HEK293 (cell line): Measurements from ENCODE around the gene LHX5.
A peak's percentile ranks its signal among the peaks of the same experiment; 100 is the strongest.

Experiments used
- BCL11A ChIP-seq: fragments of 450-650 bp; formaldehyde crosslinking; IDR thresholded peaks from 2 replicates; pipeline ENCODE4 v1.5.1; 2016; ENCODE audit warnings: low read depth, missing biosample characterization, missing genetic modification characterization
- GLIS1 ChIP-seq: fragments of 450-650 bp; formaldehyde crosslinking; IDR thresholded peaks from 2 replicates; pipeline ENCODE4 v1.5.1; 2016; ENCODE audit warnings: missing biosample characterization, missing genetic modification characterization
- HOXD13 ChIP-seq: sonication (generic); formaldehyde crosslinking; IDR thresholded peaks from 2 replicates; pipeline ENCODE4 v1.8.0; 2022; ENCODE audit warnings: missing genetic modification reagents, borderline replicate concordance
- OSR2 ChIP-seq: fragments of 450-650 bp; formaldehyde crosslinking; IDR thresholded peaks from 2 replicates; pipeline ENCODE4 v1.5.1; 2016; ENCODE audit warnings: missing biosample characterization, missing genetic modification characterization
- PRDM1 ChIP-seq: fragments of 450-650 bp; formaldehyde crosslinking; IDR thresholded peaks from 2 replicates; pipeline ENCODE4; 2016; ENCODE audit warnings: missing biosample characterization, missing genetic modification characterization
- SP3 ChIP-seq: fragments of 450-650 bp; formaldehyde crosslinking; IDR thresholded peaks from 2 replicates; pipeline ENCODE4 v1.5.1; 2016; ENCODE audit warnings: missing biosample characterization, missing genetic modification characterization
- SP7 ChIP-seq: fragments of 450-650 bp; formaldehyde crosslinking; IDR thresholded peaks from 2 replicates; pipeline ENCODE4 v1.5.1; 2016; ENCODE audit warnings: missing biosample characterization, missing genetic modification characterization
- YY1 ChIP-seq: fragments of 450-650 bp; formaldehyde crosslinking; IDR thresholded peaks from 2 replicates; pipeline ENCODE4 v1.5.1; 2018; ENCODE audit warnings: missing biosample characterization, missing genetic modification characterization
- ZBTB1 ChIP-seq: fragments of 450-650 bp; formaldehyde crosslinking; IDR thresholded peaks from 2 replicates; pipeline ENCODE4 v1.5.1; 2016; ENCODE audit warnings: missing biosample characterization, missing genetic modification characterization
- ZBTB8A ChIP-seq: fragments of 450-650 bp; formaldehyde crosslinking; IDR thresholded peaks from 2 replicates; pipeline ENCODE4 v1.5.1; 2016; ENCODE audit warnings: missing biosample characterization, missing genetic modification characterization
- ZFHX2 ChIP-seq: fragments of 450-650 bp; formaldehyde crosslinking; conservative IDR thresholded peaks from 2 replicates; pipeline ENCODE4 v1.5.1; 2016; ENCODE audit warnings: missing biosample characterization, missing genetic modification characterization
- ZNF114 ChIP-seq: fragments of 450-650 bp; formaldehyde crosslinking; IDR thresholded peaks from 2 replicates; pipeline ENCODE4 v1.5.0; 2017; ENCODE audit warnings: missing biosample characterization, missing genetic modification characterization
- ZNF138 ChIP-seq: fragments of 450-650 bp; formaldehyde crosslinking; IDR thresholded peaks from 2 replicates; pipeline ENCODE4 v1.5.1; 2016; ENCODE audit warnings: missing biosample characterization, missing genetic modification characterization, borderline replicate concordance
- ZNF140 ChIP-seq: fragments of 450-650 bp; formaldehyde crosslinking; IDR thresholded peaks from 2 replicates; pipeline ENCODE4 v1.5.1; 2016; ENCODE audit warnings: missing biosample characterization, missing genetic modification characterization
- ZNF146 ChIP-seq: fragments of 450-650 bp; formaldehyde crosslinking; IDR thresholded peaks from 2 replicates; pipeline ENCODE4 v1.5.1; 2016; ENCODE audit warnings: missing biosample characterization, missing genetic modification characterization
- ZNF16 ChIP-seq: fragments of 450-650 bp; formaldehyde crosslinking; IDR thresholded peaks from 2 replicates; pipeline ENCODE4 v1.5.1; 2016; ENCODE audit warnings: low read depth, missing biosample characterization, missing genetic modification characterization
- ZNF175 ChIP-seq: fragments of 450-650 bp; formaldehyde crosslinking; IDR thresholded peaks from 2 replicates; pipeline ENCODE4 v1.5.1; 2016; ENCODE audit warnings: missing biosample characterization, missing genetic modification characterization
- ZNF23 ChIP-seq: fragments of 450-650 bp; formaldehyde crosslinking; IDR thresholded peaks from 2 replicates; pipeline ENCODE4 v1.5.1; 2016; ENCODE audit warnings: missing biosample characterization, missing genetic modification characterization, borderline replicate concordance
- ZNF274 ChIP-seq, 2 experiments: fragments of 200-500 bp in 1 of 2; fragments of 450-650 bp in 1 of 2; sonication (Bioruptor generic) in 1 of 2; formaldehyde crosslinking in 1 of 2; IDR thresholded peaks; 2 replicates each; pipeline versions ENCODE4 v1.5.1 to v1.6.1; 2014 to 2016; ENCODE audit warnings: borderline replicate concordance in 1 of 2, inconsistent platforms in 1 of 2, low read length in 1 of 2, missing biosample characterization in 1 of 2, missing genetic modification characterization in 1 of 2
- ZNF473 ChIP-seq: fragments of 450-650 bp; formaldehyde crosslinking; IDR thresholded peaks from 2 replicates; pipeline ENCODE4 v1.5.1; 2017; ENCODE audit warnings: missing biosample characterization, missing genetic modification characterization
- ZNF48 ChIP-seq: fragments of 450-650 bp; formaldehyde crosslinking; IDR thresholded peaks from 2 replicates; pipeline ENCODE4 v1.5.1; 2016; ENCODE audit warnings: missing biosample characterization, missing genetic modification characterization
- ZNF501 ChIP-seq: fragments of 450-650 bp; formaldehyde crosslinking; IDR thresholded peaks from 2 replicates; pipeline ENCODE4 v1.5.1; 2016; ENCODE audit warnings: missing biosample characterization, missing genetic modification characterization
- ZNF555 ChIP-seq: fragments of 450-650 bp; formaldehyde crosslinking; conservative IDR thresholded peaks from 2 replicates; pipeline ENCODE4 v1.5.1; 2017; ENCODE audit warnings: missing biosample characterization, mild to moderate bottlenecking, missing genetic modification characterization, inconsistent platforms
- ZNF610 ChIP-seq: fragments of 450-650 bp; formaldehyde crosslinking; IDR thresholded peaks from 2 replicates; pipeline ENCODE4 v1.5.1; 2016; ENCODE audit warnings: missing biosample characterization, missing genetic modification characterization, borderline replicate concordance
- ZNF626 ChIP-seq: fragments of 450-650 bp; sonication (Bioruptor Pico); formaldehyde crosslinking; IDR thresholded peaks from 2 replicates; pipeline ENCODE4 v1.5.1; 2018; ENCODE audit warnings: missing biosample characterization, missing genetic modification characterization, inconsistent platforms
- ZNF654 ChIP-seq: fragments of 450-650 bp; formaldehyde crosslinking; IDR thresholded peaks from 2 replicates; pipeline ENCODE4 v1.5.1; 2016; ENCODE audit warnings: low read depth, missing biosample characterization, missing genetic modification characterization
- ZNF658 ChIP-seq: fragments of 450-650 bp; formaldehyde crosslinking; IDR thresholded peaks from 2 replicates; pipeline ENCODE4; 2016; ENCODE audit warnings: missing biosample characterization, missing genetic modification characterization
- ZNF664 ChIP-seq: fragments of 450-650 bp; formaldehyde crosslinking; IDR thresholded peaks from 2 replicates; pipeline ENCODE4 v1.5.1; 2016; ENCODE audit warnings: missing biosample characterization, missing genetic modification characterization
- ZNF747 ChIP-seq: fragments of 450-650 bp; formaldehyde crosslinking; IDR thresholded peaks from 2 replicates; pipeline ENCODE4 v1.5.1; 2016; ENCODE audit warnings: missing biosample characterization, missing genetic modification characterization
- TF ChIP-seq, protein P1 (sequence below): fragments of 450-650 bp; formaldehyde crosslinking; IDR thresholded peaks from 2 replicates; pipeline ENCODE4 v1.5.1; 2016; ENCODE audit warnings: missing biosample characterization, missing genetic modification characterization
- TF ChIP-seq, protein P2 (sequence below): fragments of 450-650 bp; formaldehyde crosslinking; IDR thresholded peaks from 2 replicates; pipeline ENCODE4 v1.5.1; 2016; ENCODE audit warnings: missing biosample characterization, missing genetic modification characterization, low read depth

LHX5 gene

GRCh38 chr12:113416091-113416754 lies 55.4 kb downstream of the LHX5 start (continued):
- TF ChIP-seq ZNF175 (tag by site-specific recombination) = no peak
- peak; percentile 42 for TF ChIP-seq GLIS1
- TF ChIP-seq ZNF16 (tag by site-specific recombination) = no peak
- no peak for TF ChIP-seq OSR2 (tag by site-specific recombination)
- TF ChIP-seq SP3 (tag by site-specific recombination) = no peak
- TF ChIP-seq BCL11A = no peak
- TF ChIP-seq ZNF48 = no peak
- no peak for TF ChIP-seq ZNF501
- TF ChIP-seq ZNF274 (IDR thresholded peaks at IDR 0.05; ENCODE audit: low read length) = no peak
- TF ChIP-seq ZNF274 (tag by site-specific recombination; IDR thresholded peaks at IDR 0.05; ENCODE audit: borderline replicate concordance) = no peak
- TF ChIP-seq ZNF140 (tag by site-specific recombination) = no peak
- TF ChIP-seq, protein P1, sequence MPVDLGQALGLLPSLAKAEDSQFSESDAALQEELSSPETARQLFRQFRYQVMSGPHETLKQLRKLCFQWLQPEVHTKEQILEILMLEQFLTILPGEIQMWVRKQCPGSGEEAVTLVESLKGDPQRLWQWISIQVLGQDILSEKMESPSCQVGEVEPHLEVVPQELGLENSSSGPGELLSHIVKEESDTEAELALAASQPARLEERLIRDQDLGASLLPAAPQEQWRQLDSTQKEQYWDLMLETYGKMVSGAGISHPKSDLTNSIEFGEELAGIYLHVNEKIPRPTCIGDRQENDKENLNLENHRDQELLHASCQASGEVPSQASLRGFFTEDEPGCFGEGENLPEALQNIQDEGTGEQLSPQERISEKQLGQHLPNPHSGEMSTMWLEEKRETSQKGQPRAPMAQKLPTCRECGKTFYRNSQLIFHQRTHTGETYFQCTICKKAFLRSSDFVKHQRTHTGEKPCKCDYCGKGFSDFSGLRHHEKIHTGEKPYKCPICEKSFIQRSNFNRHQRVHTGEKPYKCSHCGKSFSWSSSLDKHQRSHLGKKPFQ (tag by site-specific recombination) = peak; percentile 58; the same call in 1 of the 2 replicates
- TF ChIP-seq ZNF473 (tag by site-specific recombination) = no peak
- no peak for TF ChIP-seq HOXD13 (CRISPR knock-in tag)
- no peak for TF ChIP-seq ZNF664 (tag by site-specific recombination)
- TF ChIP-seq ZFHX2 (tag by site-specific recombination) = 0 out of 2 replicates have a peak, but pooled peaks have one; percentile 29
- no peak for TF ChIP-seq ZNF555
- no peak for TF ChIP-seq ZNF747 (tag by site-specific recombination)
- no peak for TF ChIP-seq SP7 (tag by site-specific recombination)
- TF ChIP-seq ZNF114 (tag by site-specific recombination) = no peak
- no peak for TF ChIP-seq ZBTB8A (tag by site-specific recombination)
- TF ChIP-seq, protein P2, sequence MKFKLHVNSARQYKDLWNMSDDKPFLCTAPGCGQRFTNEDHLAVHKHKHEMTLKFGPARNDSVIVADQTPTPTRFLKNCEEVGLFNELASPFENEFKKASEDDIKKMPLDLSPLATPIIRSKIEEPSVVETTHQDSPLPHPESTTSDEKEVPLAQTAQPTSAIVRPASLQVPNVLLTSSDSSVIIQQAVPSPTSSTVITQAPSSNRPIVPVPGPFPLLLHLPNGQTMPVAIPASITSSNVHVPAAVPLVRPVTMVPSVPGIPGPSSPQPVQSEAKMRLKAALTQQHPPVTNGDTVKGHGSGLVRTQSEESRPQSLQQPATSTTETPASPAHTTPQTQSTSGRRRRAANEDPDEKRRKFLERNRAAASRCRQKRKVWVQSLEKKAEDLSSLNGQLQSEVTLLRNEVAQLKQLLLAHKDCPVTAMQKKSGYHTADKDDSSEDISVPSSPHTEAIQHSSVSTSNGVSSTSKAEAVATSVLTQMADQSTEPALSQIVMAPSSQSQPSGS (tag by site-specific recombination) = no peak
- no peak for TF ChIP-seq ZNF654 (tag by site-specific recombination)
- TF ChIP-seq ZNF626 (tag by site-specific recombination) = no peak
- TF ChIP-seq ZBTB1 (tag by site-specific recombination) = no peak
- TF ChIP-seq PRDM1 (tag by site-specific recombination) = no peak
- TF ChIP-seq ZNF146 (tag by site-specific recombination) = no peak
- TF ChIP-seq ZNF610 (tag by site-specific recombination) = peak; percentile 82; the same call in 1 of the 2 replicates
- TF ChIP-seq ZNF23 (tag by site-specific recombination) = no peak
- no peak for TF ChIP-seq YY1 (tag by site-specific recombination)
- TF ChIP-seq ZNF658 (tag by site-specific recombination) = no peak
- TF ChIP-seq ZNF138 (tag by site-specific recombination) = no peak
